ENCODE data around the gene SNAPC4. TPM values are rescaled to one million over a fixed set of nuclear protein-coding genes. Genes with fewer than 3 reads are reported as not detected.

SNAPC4 gene
- total and polyA plus RNA-seq, 4 donors, result 6.8 to 12.4 (median 9.8) TPM

DNA sequence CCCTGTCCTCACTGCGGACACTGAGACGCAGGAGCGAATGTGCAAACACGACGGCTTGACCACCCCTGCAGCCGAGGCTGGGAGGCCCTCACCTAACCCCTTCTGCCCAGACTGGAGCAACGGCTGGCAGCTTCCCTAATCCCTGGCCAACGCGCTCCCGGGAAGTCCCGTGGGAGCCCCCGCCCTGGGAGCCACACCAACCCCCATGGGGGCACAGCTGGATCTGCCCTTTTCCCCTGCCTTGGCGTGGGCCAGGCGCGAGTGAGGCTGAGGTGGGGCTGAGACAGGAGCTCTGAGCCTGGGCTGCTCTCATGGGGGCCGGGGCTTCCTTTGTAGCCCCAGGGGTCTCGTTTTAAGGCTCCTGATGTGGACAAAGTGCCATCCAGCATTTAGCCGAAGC, 31.8 kb downstream of the SNAPC4 start:
- Histone ChIP-seq H3K4me1 (ENCODE audit: control insufficient read depth in 5 of 5, insufficient read depth in 5 of 5, low read length in 5 of 5) (peaks cover 0 to 17% (median 10%) of the 10 kb centered on the region in 5 donors), H3K27ac (ENCODE audit: low read depth in 1 of 2, low read length in 1 of 2) (no peak overlapping the region), H3K4me3 (no peak overlapping the region), H3K27me3 (ENCODE audit: control insufficient read depth in 3 of 3, insufficient read depth in 3 of 3, low read length in 2 of 3) (no peaks in the 10 kb centered on the region), H3K36me3 (ENCODE audit: control insufficient read depth in 4 of 4, insufficient read depth in 4 of 4, low read length in 4 of 4) (no peaks in the 10 kb centered on the region), H3K9me3 (ENCODE audit: control insufficient read depth in 4 of 4, insufficient read depth in 3 of 4, low read length in 3 of 4) (no peaks in the 10 kb centered on the region), H3K9ac (ENCODE audit: insufficient read depth in 1 of 2, low read length in 2 of 2) (no peak overlapping the region)
- ATAC-seq (ENCODE audit: insufficient read depth, low FRiP score), result no peak
- no peak for DNase-seq
- 76 to 83% methylated on average over 18 of the region's 18 CpGs for WGBS, 2 donors
- TF ChIP-seq, protein P1, sequence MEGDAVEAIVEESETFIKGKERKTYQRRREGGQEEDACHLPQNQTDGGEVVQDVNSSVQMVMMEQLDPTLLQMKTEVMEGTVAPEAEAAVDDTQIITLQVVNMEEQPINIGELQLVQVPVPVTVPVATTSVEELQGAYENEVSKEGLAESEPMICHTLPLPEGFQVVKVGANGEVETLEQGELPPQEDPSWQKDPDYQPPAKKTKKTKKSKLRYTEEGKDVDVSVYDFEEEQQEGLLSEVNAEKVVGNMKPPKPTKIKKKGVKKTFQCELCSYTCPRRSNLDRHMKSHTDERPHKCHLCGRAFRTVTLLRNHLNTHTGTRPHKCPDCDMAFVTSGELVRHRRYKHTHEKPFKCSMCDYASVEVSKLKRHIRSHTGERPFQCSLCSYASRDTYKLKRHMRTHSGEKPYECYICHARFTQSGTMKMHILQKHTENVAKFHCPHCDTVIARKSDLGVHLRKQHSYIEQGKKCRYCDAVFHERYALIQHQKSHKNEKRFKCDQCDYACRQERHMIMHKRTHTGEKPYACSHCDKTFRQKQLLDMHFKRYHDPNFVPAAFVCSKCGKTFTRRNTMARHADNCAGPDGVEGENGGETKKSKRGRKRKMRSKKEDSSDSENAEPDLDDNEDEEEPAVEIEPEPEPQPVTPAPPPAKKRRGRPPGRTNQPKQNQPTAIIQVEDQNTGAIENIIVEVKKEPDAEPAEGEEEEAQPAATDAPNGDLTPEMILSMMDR (IDR thresholded peaks at IDR 0.05; ENCODE audit: control extremely low read depth, extremely low read depth), result no peak

DNA sequence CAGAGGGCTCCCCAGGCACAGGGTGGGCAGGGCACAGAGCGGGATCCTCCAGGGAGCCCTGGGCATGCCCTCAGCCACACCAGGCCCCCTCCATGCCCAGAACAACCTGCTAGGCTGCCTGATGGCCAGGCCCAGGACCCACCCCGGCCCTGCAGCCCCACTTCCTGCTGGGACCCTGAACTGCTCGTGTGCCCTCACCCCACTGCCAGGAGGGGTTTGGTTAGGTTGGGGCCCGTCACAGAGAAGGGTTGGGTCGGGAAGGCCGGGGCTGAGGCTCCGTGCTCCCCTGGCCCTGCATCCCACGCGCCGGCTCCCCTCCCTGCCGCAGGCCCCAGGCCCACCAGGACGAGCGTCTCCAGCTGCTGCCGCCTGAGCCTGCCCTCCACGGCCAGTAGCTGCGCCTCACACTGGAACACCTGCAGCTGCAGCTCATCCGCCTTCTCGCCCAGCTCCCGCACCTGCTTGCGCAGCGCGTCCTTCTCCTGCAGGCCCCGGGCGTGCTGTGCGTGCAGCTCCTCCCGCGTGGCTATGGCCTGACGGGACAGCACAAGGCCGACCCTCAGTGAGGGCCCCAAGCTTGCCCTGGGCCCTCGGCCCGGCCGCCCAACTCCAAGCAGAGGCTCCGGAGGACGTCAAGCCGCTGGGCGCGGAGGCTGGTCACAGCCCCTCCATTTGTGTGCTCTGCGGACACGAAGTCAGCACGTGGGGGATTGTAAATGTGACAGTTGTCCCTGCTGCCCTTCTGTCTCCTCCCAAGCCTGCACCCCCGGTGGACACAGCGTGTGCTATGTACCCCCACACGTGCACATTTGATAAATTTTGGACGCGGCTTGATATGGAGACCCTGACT, 32.4 kb downstream of the SNAPC4 start:
- Histone ChIP-seq H3K4me3 (no peak overlapping the region), H3K9me3 (ENCODE audit: control insufficient read depth in 4 of 4, insufficient read depth in 3 of 4, low read length in 3 of 4) (no peaks in the 10 kb centered on the region), H3K4me1 (ENCODE audit: control insufficient read depth in 5 of 5, insufficient read depth in 5 of 5, low read length in 5 of 5) (peaks cover 0 to 14% (median 10%) of the 10 kb centered on the region in 5 donors), H3K36me3 (ENCODE audit: control insufficient read depth in 4 of 4, insufficient read depth in 4 of 4, low read length in 4 of 4) (no peaks in the 10 kb centered on the region), H3K27me3 (ENCODE audit: control insufficient read depth in 3 of 3, insufficient read depth in 3 of 3, low read length in 2 of 3) (no peaks in the 10 kb centered on the region), H3K27ac (ENCODE audit: low read depth in 1 of 2, low read length in 1 of 2) (no peak overlapping the region), H3K9ac (ENCODE audit: insufficient read depth in 1 of 2, low read length in 2 of 2) (no peak overlapping the region)
- TF ChIP-seq, protein P1 (IDR thresholded peaks at IDR 0.05; ENCODE audit: control extremely low read depth, extremely low read depth), result no peak
- ATAC-seq (ENCODE audit: insufficient read depth, low FRiP score), result no peak
- no peak for DNase-seq
- 87 to 89% methylated on average over 44 to 45 of the region's 45 CpGs for WGBS, 2 donors

DNA sequence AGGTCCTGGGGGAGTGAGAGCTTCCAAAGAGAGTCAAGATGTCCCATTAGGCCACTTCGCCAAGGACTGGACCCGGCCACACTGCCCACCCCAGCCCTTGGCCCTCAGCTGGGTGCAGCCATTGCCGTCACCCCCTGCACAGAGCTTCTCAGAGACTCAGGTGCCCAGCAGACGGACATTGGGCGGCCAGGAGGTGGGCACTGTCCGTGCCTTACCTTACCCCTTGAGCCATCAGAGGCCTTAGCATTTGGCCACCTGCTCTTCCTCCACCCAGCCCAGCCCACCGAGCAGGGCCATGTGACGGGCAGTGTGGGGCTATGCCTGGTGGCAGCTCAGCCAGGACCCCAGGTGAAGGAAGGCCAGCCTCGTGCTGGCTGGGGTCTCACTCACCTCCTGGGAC, 33.1 kb downstream of the SNAPC4 start:
- ATAC-seq (ENCODE audit: insufficient read depth, low FRiP score), result no peak
- Histone ChIP-seq H3K4me1 (ENCODE audit: control insufficient read depth in 5 of 5, insufficient read depth in 5 of 5, low read length in 5 of 5) (peaks cover 0 to 9% (median 4%) of the 10 kb centered on the region in 5 donors), H3K4me3 (no peak overlapping the region), H3K36me3 (ENCODE audit: control insufficient read depth in 4 of 4, insufficient read depth in 4 of 4, low read length in 4 of 4) (no peaks in the 10 kb centered on the region), H3K27me3 (ENCODE audit: control insufficient read depth in 3 of 3, insufficient read depth in 3 of 3, low read length in 2 of 3) (no peaks in the 10 kb centered on the region), H3K27ac (ENCODE audit: low read depth in 1 of 2, low read length in 1 of 2) (no peak overlapping the region), H3K9me3 (ENCODE audit: control insufficient read depth in 4 of 4, insufficient read depth in 3 of 4, low read length in 3 of 4) (no peaks in the 10 kb centered on the region), H3K9ac (ENCODE audit: insufficient read depth in 1 of 2, low read length in 2 of 2) (no peak overlapping the region)
- 91 to 94% methylated on average over 9 of the region's 9 CpGs for WGBS, 2 donors
- TF ChIP-seq, protein P1 (IDR thresholded peaks at IDR 0.05; ENCODE audit: control extremely low read depth, extremely low read depth), result no peak
- DNase-seq, result no peak

All from lung (tissue), 12 donors.